PC-3 (cell line): ENCODE measurements around the gene KRT15. TPM values are rescaled to one million over a fixed set of nuclear protein-coding genes. Genes with fewer than 3 reads are reported as not detected.

Experiments used
- ATAC-seq: fragments of 200-7000 bp; cut with Tn5 transposase; 2 replicates; pipeline ENCODE4 v1.9.1; 2020; ENCODE audit warnings: mild to moderate bottlenecking, moderate library complexity
- BruUV-seq: library from RNA; stranded (reverse); fragments of 400-500 nt; replicated peaks from 2 replicates; lab custom pipeline; 2021; lab: Mats Ljungman, UMichigan
- CTCF ChIA-PET: fragments of 300-600 bp; sonication (Branson Sonifier 250); formaldehyde crosslinking; loops from one replicate; lab custom pipeline; 2022; ENCODE audit warnings: antibody characterized with exemption; lab: Charles Lee
- POLR2A ChIA-PET: fragments of 300-600 bp; sonication (Branson Sonifier 250); formaldehyde crosslinking; loops from one replicate; lab custom pipeline; 2022; ENCODE audit warnings: antibody characterized with exemption; ENCODE audit not compliant: unreplicated experiment; lab: Charles Lee
- DNase-seq: peaks from one replicate; pipeline ENCODE4 v3.0.0-alpha.2; 2015
- H2AFZ ChIP-seq: fragments of 300-600 bp; sonication (generic); 2 replicates; pipeline ENCODE4 v1.6.0; 2016; ENCODE audit warnings: antibody characterized with exemption, low read length
- H3F3A ChIP-seq: fragments of 300-600 bp; sonication (generic); one replicate; pipeline ENCODE4 v1.6.0; 2017; ENCODE audit warnings: antibody characterized with exemption, low read length, control low read depth, mild to moderate bottlenecking; ENCODE audit not compliant: unreplicated experiment
- H3K27ac ChIP-seq: fragments of 300-600 bp; sonication (generic); 2 replicates; pipeline ENCODE4 v1.5.1; 2016; ENCODE audit warnings: mild to moderate bottlenecking, low read length
- H3K27me3 ChIP-seq: fragments of 300-600 bp; sonication (generic); 2 replicates; pipeline ENCODE4 v1.6.1; 2016; ENCODE audit warnings: low read length, mixed read lengths
- H3K36me3 ChIP-seq: fragments of 300-600 bp; sonication (generic); 2 replicates; pipeline ENCODE4 v1.6.1; 2016; ENCODE audit warnings: low read depth, mixed run types, low read length, mixed read lengths
- H3K4me1 ChIP-seq: fragments of 300-600 bp; sonication (generic); 2 replicates; pipeline ENCODE4 v1.5.1; 2016; ENCODE audit warnings: low read length; ENCODE audit not compliant: insufficient read depth
- H3K4me2 ChIP-seq: fragments of 300-600 bp; sonication (generic); 2 replicates; pipeline ENCODE4 v1.6.0; 2016; ENCODE audit warnings: low read length
- H3K4me3 ChIP-seq: fragments of 300-600 bp; sonication (generic); 2 replicates; pipeline ENCODE4 v1.5.1; 2016; ENCODE audit warnings: mild to moderate bottlenecking, low read length, mixed read lengths
- H3K79me2 ChIP-seq: fragments of 300-600 bp; sonication (generic); 2 replicates; pipeline ENCODE4 v1.6.1; 2017; ENCODE audit warnings: low read length, mixed read lengths
- H3K9ac ChIP-seq: fragments of 300-600 bp; sonication (generic); 2 replicates; pipeline ENCODE4 v1.6.0; 2016; ENCODE audit warnings: mild to moderate bottlenecking, low read length
- H3K9me2 ChIP-seq: fragments of 300-600 bp; sonication (generic); replicated peaks from 2 replicates; pipeline ENCODE4 v1.6.1; 2016; ENCODE audit warnings: mixed run types, low read length, mixed read lengths
- H3K9me3 ChIP-seq: fragments of 300-600 bp; sonication (generic); 2 replicates; pipeline ENCODE4 v1.6.1; 2016; ENCODE audit warnings: low read length, mixed read lengths
- H4K20me1 ChIP-seq: fragments of 300-600 bp; sonication (generic); 2 replicates; pipeline ENCODE4 v1.6.1; 2016; ENCODE audit warnings: low read length, mixed read lengths
- CTCF ChIP-seq: fragments of 300-600 bp; sonication (generic); conservative IDR thresholded peaks from 2 replicates; pipeline ENCODE4 v1.5.1; 2017; ENCODE audit warnings: antibody characterized with exemption, low read depth, mild to moderate bottlenecking, low read length
- EZH2 ChIP-seq: fragments of 300-600 bp; sonication (generic); IDR thresholded peaks from one replicate; pipeline ENCODE4 v1.6.1; 2017; ENCODE audit warnings: antibody characterized with exemption, mild to moderate bottlenecking, low read length; ENCODE audit not compliant: unreplicated experiment
- EZH2phosphoT487 ChIP-seq: fragments of 300-600 bp; sonication (generic); IDR thresholded peaks from 2 replicates; pipeline ENCODE4 v1.6.1; 2018; ENCODE audit warnings: mild to moderate bottlenecking, antibody characterized with exemption, low read length, borderline replicate concordance
- intact Hi-C: fragments of 100-400 bp; cut with micrococcal nuclease; formaldehyde crosslinking; loops from 2 replicates; pipeline ENCODE4 v1.9.0; 2023
- total RNA-seq: library from RNA; depleted of rRNA; stranded (reverse); fragments of >200 nt; gene quantifications from 2 replicates; pipeline ENCODE4 v1.2.3, GENCODE V29; 2014

KRT15 gene
- total RNA-seq, 1 experiment from 2014 or later, result 121 TPM

GRCh38 chr17:41565338-41565737 is 46.6 kb upstream of the KRT15 start:
- Histone ChIP-seq H3K9me2 (no peaks in the 10 kb centered on the region), H3K9me3 (no peaks in the 10 kb centered on the region), H3K9ac (no peak overlapping the region), H3K27me3 (no peaks in the 10 kb centered on the region), H2AFZ (no peak overlapping the region), H3K27ac (no peak overlapping the region), H3F3A (no peaks in the 10 kb centered on the region), H3K4me1 (no peaks in the 10 kb centered on the region), H4K20me1 (no peaks in the 10 kb centered on the region), H3K4me3 (no peak overlapping the region), H3K4me2 (no peak overlapping the region), H3K79me2 (no peaks in the 10 kb centered on the region), H3K36me3 (no peaks in the 10 kb centered on the region)
- TF ChIP-seq EZH2phosphoT487 (no peak), EZH2 (no peak), CTCF (no peak)
- intact Hi-C loops, result no loop called here
- POLR2A ChIA-PET, result no interaction called here
- ATAC-seq, result no peak
- no peak for DNase-seq
- CTCF ChIA-PET, result interaction anchor here (0.5 to 1.4 kb wide), 3 partner anchors 16 to 205 kb away, joined by 3 to 4 read pairs (median 3); no protein-coding TSS in a partner anchor
- no TSS peak for BruUV-seq

GRCh38 chr17:41563607-41564170 is 45.0 kb upstream of the KRT15 start:
- BruUV-seq, result no TSS peak
- no peaks in the 10 kb centered on the region for H3K9me3 ChIP-seq
- no peaks in the 10 kb centered on the region for H4K20me1 ChIP-seq
- ChIA-PET CTCF (no interaction called here), POLR2A (no interaction called here)
- H3K79me2 ChIP-seq, result no peaks in the 10 kb centered on the region
- no peak overlapping the region for H3K9ac ChIP-seq
- H2AFZ ChIP-seq, result no peak overlapping the region
- no peaks in the 10 kb centered on the region for H3F3A ChIP-seq
- no peak for DNase-seq
- intact Hi-C loops, result no loop called here
- H3K4me1 ChIP-seq, result no peaks in the 10 kb centered on the region
- H3K4me3 ChIP-seq, result no peak overlapping the region
- H3K9me2 ChIP-seq, result no peaks in the 10 kb centered on the region
- no peaks in the 10 kb centered on the region for H3K36me3 ChIP-seq
- H3K4me2 ChIP-seq, result no peak overlapping the region
- TF ChIP-seq CTCF, result no peak
- no peaks in the 10 kb centered on the region for H3K27me3 ChIP-seq
- ATAC-seq, result no peak
- no peak overlapping the region for H3K27ac ChIP-seq

GRCh38 chr17:41561554-41561953 is 42.9 kb upstream of the KRT15 start:
- Histone ChIP-seq H4K20me1 (no peaks in the 10 kb centered on the region), H3K4me2 (no peak overlapping the region), H3K4me3 (no peak overlapping the region), H3K4me1 (no peaks in the 10 kb centered on the region), H3K9ac (no peak overlapping the region), H3K27me3 (no peaks in the 10 kb centered on the region), H3K27ac (no peak overlapping the region), H3K36me3 (no peaks in the 10 kb centered on the region), H3K9me3 (no peaks in the 10 kb centered on the region), H3K79me2 (no peaks in the 10 kb centered on the region), H3F3A (no peaks in the 10 kb centered on the region), H3K9me2 (no peaks in the 10 kb centered on the region), H2AFZ (no peak overlapping the region)
- DNase-seq (no peak), ATAC-seq (no peak)
- ChIA-PET CTCF (no interaction called here), POLR2A (no interaction called here)
- intact Hi-C loops, result no loop called here
- no TSS peak for BruUV-seq
- TF ChIP-seq EZH2phosphoT487 (no peak), EZH2 (no peak), CTCF (no peak)
